HG03025 (cell line): Measurements from ENCODE around the gene RPP40.
"Not testable (repeated sequence)": the region's sequence is repeated elsewhere in the genome, so short reads cannot be mapped to it uniquely, and the experiment has no call there.

ENCODE experiments used
- ATAC-seq: cut with Tn5 transposase; IDR thresholded peaks from one replicate; pipeline ENCODE4 v1.9.1; 2021; ENCODE audit warnings: mild to moderate bottlenecking, moderate library complexity; ENCODE audit not compliant: unreplicated experiment, low FRiP score

RPP40 gene

GRCh38 chr6:5020142-5020541 is 16.3 kb upstream of the RPP40 start:
- no peak for ATAC-seq

GRCh38 chr6:5014072-5014561 is 10.3 kb upstream of the RPP40 start:
- no peak for ATAC-seq

DNA sequence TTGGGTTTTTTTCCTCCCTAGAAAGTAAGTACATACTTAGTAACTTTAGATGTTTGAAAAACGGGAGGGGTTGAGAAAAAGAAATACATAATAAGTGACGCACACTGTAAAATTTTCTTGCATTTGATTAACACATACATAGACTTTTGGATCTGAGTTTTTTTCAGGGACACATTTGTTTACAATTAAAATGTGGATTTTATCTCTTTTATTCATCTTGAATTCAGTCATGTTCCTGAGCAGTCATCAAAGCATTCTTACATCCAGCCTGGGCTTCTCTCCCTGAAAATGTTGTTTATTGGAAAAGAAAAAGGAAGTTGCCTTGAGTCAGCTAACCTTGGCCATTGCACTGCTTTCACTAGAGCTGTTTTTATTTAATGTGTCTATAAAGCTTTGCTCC is 8.7 kb upstream of the RPP40 start:
- ATAC-seq: no peak

- ATAC-seq: no peak
Measured at GRCh38 chr6:5011346-5011745, 7.5 kb upstream of the RPP40 start.

GRCh38 chr6:5007531-5007930 is 3.7 kb upstream of the RPP40 start:
- ATAC-seq: no peak

- no peak for ATAC-seq
Measured at GRCh38 chr6:5006222-5006621, 2.4 kb upstream of the RPP40 start.

GRCh38 chr6:5005038-5005433 is 1.2 kb upstream of the RPP40 start:
- ATAC-seq: not testable (repeated sequence)

- ATAC-seq: no peak
Measured at GRCh38 chr6:5004373-5005037, 668 bp upstream of the RPP40 start.

DNA sequence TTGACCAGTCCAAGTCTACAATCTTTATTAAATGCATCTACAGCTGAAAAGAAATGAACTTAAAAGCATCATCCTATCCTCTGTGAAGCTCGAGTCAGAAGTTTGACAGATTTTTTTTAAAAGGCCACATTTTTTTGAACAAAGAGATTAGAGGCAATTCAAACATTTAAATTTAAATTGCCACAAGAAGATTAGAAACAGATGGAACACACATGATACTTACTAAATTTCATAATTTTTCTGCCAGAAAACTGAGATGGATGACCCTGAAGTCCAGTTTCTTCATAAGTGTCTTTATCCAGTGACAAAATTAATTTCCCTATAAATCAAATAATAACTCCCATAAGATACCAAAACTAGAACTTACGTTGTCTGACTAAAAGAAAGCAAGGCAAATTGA is 4.3 kb downstream of the RPP40 start:
- ATAC-seq: no peak

DNA sequence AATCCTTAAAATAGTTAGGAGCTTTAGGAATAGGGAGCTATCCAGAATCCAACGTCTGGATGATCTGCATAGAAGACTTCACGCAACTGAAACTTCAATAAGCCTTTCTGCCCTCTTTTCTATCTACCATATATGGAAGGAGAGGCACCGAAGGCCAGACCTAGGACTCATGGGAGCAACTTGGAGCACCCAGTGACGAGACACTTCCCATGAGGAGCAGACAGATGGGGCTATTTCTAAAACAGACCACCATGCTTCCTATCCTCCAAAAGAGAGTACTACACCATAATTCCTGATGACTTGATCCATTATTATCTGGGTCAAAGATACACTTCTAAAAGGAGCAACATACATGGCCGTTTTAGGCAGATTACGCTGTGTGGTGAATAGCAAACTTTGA is 6.0 kb downstream of the RPP40 start:
- no peak for ATAC-seq

DNA sequence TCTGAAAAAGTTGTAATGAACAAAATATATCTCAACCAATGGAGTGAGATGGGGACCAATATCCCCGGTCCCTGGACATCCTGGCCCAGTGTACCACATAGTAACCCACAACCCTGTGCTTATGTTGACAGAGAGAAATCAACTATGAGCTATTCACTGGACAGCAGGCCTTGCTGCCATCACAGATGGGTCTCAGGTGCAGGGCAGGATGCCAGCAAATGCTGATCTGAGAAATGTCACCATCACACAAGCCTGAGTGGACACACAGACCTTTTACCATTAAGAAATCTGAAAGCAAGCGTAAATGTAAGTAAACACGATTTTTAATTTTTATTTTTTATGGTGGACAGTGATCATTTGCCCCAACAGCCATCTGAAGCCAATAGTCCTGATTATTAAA is 9.1 kb downstream of the RPP40 start:
- no peak for ATAC-seq

GRCh38 chr6:4987432-4987831 is 16.4 kb downstream of the RPP40 start:
- no peak for ATAC-seq

DNA sequence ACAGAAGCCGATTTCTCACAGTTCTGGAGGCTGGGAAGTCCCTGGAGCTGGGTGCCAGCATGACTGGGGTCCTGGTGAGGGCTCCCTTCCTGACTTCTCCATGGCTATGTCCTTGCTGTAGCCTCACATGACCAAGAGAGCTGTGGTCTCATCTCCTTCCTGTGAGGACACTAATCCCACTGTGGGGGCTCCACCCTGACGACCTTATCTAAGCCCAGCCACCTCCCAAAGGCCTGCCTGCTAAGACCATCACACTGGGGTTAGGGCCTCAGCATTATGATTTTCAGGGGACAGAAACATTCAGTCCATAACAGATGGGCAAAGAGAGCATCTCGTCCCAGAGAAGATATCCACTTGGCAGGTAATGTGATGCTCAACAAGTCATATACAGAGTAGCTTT is 16.8 kb downstream of the RPP40 start:
- ATAC-seq: no peak

DNA sequence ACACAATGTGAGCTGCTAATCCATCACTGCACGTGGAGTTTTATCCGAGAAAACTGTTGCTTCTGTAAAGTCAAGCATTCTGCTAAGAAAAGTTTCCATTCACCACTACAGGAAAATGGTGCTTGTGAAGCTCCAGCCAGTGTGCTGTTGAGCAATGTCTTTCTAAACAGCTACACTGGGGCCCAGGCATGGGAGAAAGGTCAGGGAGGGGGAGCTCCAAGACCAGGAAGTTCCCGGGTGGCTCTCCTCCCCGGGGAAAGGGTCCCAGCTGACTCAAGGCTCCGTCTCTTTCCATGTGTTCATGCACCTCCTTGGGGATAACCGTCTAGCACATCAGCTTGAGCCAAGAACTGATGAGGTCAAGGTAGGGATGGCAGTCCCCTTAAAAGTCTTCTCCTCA is 20.5 kb downstream of the RPP40 start:
- no peak for ATAC-seq

- ATAC-seq: no peak
Measured at GRCh38 chr6:4981761-4982160, 22.1 kb downstream of the RPP40 start.

GRCh38 chr6:4979426-4979825 is 24.4 kb downstream of the RPP40 start:
- no peak for ATAC-seq

GRCh38 chr6:4977468-4977867 is 26.4 kb downstream of the RPP40 start:
- no peak for ATAC-seq

DNA sequence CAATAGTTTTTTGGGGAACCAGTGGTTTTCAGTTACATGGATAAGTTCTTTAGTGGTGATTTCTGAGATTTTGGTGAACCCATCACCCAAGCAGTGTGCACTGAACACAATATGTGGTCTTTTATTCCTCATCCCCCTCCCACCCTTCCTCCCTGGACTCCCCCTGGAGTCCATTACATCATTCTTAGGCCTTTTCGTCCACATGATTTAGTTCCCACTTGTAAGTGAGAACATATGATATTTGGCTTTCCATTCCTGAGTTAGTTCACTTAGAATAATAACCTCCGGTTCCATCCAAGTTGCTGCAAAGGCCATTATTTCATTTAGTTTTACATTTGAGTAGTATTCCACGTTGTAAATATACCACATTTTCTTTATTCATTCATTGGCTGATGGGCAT is 28.3 kb downstream of the RPP40 start:
- ATAC-seq: no peak

- ATAC-seq: no peak
Measured at GRCh38 chr6:4974962-4975361, 28.9 kb downstream of the RPP40 start.

DNA sequence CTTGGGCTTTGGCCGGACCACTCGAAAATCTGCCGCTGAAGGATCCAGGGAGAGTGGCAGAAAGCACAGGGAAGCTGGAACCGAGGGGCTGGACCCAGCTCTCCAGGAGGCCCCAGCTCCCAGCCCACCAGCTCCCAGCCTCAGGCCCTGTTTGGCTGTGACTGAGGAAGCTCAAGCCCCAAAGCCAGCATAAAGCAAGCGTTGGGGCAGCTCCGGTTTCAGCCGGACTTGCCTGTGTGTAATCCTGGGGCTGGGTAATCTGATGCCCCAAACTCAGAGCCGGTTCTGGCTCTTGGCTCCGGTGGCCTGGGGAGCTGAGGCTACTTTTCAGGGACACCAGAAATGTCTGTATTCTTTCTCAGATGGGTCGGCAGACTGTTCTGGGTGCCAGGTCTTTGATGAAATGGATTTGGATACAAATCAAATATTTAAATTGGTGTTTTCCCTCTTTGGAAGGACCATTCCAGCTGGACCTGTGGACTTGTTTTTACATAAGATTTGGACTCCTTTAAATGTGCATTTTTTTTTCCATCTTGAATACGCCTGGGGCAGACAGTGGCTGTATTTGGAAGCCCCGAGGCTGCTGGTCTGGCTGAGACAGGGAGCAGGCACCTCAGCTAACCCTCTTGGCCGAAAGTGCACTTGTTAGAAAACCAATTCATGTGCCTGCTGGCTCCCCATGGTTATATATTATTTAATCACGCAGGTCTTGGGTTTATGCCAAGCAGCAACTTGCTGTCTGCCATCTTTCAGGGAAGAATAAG is 29.7 kb downstream of the RPP40 start:
- no peak for ATAC-seq

- no peak for ATAC-seq
Measured at GRCh38 chr6:4973415-4973814, 30.4 kb downstream of the RPP40 start.

GRCh38 chr6:4972438-4972837 is 31.4 kb downstream of the RPP40 start:
- no peak for ATAC-seq
